ENCODE data around the gene RPEL1.

DNA sequence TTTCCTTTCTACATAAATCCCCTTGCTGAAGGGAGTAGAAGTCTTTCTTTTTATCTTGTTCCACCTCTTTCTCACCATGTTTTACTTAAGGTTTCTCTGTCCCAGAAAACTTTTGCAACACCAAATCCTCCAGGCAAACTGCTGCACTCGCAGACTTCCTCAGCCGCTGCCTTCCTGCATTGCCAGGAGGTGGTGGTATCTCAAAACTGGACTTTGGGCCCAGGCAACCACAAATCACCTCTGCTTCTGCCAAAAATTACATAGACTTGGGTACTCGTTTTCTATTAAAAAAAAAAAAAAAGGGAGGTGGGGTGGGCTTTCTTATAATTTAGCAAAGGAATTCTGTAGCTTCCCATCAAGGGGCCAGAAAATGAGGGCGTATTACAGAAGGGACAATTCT lies 45.9 kb downstream of the RPEL1 start:
- TF ChIP-seq, protein P1, sequence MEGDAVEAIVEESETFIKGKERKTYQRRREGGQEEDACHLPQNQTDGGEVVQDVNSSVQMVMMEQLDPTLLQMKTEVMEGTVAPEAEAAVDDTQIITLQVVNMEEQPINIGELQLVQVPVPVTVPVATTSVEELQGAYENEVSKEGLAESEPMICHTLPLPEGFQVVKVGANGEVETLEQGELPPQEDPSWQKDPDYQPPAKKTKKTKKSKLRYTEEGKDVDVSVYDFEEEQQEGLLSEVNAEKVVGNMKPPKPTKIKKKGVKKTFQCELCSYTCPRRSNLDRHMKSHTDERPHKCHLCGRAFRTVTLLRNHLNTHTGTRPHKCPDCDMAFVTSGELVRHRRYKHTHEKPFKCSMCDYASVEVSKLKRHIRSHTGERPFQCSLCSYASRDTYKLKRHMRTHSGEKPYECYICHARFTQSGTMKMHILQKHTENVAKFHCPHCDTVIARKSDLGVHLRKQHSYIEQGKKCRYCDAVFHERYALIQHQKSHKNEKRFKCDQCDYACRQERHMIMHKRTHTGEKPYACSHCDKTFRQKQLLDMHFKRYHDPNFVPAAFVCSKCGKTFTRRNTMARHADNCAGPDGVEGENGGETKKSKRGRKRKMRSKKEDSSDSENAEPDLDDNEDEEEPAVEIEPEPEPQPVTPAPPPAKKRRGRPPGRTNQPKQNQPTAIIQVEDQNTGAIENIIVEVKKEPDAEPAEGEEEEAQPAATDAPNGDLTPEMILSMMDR (IDR thresholded peaks at IDR 0.05; ENCODE audit: poor library complexity, severe bottlenecking): no peak
- TF ChIP-seq POLR2AphosphoS5 (IDR thresholded peaks at IDR 0.05): no peak
- no peak for TF ChIP-seq EP300 (conservative IDR thresholded peaks at IDR 0.05; ENCODE audit: poor library complexity, severe bottlenecking)
- TF ChIP-seq MXI1 (conservative IDR thresholded peaks at IDR 0.05; ENCODE audit: poor library complexity, severe bottlenecking): no peak
- no peak for TF ChIP-seq RAD21 (conservative IDR thresholded peaks at IDR 0.05)
- TF ChIP-seq, protein P2, sequence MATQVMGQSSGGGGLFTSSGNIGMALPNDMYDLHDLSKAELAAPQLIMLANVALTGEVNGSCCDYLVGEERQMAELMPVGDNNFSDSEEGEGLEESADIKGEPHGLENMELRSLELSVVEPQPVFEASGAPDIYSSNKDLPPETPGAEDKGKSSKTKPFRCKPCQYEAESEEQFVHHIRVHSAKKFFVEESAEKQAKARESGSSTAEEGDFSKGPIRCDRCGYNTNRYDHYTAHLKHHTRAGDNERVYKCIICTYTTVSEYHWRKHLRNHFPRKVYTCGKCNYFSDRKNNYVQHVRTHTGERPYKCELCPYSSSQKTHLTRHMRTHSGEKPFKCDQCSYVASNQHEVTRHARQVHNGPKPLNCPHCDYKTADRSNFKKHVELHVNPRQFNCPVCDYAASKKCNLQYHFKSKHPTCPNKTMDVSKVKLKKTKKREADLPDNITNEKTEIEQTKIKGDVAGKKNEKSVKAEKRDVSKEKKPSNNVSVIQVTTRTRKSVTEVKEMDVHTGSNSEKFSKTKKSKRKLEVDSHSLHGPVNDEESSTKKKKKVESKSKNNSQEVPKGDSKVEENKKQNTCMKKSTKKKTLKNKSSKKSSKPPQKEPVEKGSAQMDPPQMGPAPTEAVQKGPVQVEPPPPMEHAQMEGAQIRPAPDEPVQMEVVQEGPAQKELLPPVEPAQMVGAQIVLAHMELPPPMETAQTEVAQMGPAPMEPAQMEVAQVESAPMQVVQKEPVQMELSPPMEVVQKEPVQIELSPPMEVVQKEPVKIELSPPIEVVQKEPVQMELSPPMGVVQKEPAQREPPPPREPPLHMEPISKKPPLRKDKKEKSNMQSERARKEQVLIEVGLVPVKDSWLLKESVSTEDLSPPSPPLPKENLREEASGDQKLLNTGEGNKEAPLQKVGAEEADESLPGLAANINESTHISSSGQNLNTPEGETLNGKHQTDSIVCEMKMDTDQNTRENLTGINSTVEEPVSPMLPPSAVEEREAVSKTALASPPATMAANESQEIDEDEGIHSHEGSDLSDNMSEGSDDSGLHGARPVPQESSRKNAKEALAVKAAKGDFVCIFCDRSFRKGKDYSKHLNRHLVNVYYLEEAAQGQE (IDR thresholded peaks at IDR 0.05; ENCODE audit: borderline replicate concordance): no peak
- no peak for TF ChIP-seq EZH2 (IDR thresholded peaks at IDR 0.05; ENCODE audit: borderline replicate concordance, insufficient read depth, low read length, poor library complexity, severe bottlenecking)
- TF ChIP-seq TAF1 (IDR thresholded peaks at IDR 0.05; ENCODE audit: low read depth): no peak
